Endothelial cell of umbilical vein (primary cell): Measurements from ENCODE around the gene USP7.

Source experiments
- EZH2 ChIP-seq: IDR thresholded peaks from 2 replicates; pipeline ENCODE4 v1.6.1; 2012; ENCODE audit warnings: borderline replicate concordance, low read depth, mild to moderate bottlenecking, moderate library complexity, low read length, inconsistent platforms; ENCODE audit not compliant: severe bottlenecking
- POLR2AphosphoS5 ChIP-seq: IDR thresholded peaks from 2 replicates; pipeline ENCODE4 v1.6.1; 2012; ENCODE audit warnings: low read depth, mild to moderate bottlenecking, control low read depth, low read length, moderate library complexity; ENCODE audit not compliant: insufficient read depth
- TF ChIP-seq, protein P1 (sequence below), 2 donors: IDR thresholded peaks; 1 replicate in 1 of 2; 2 replicates in 1 of 2; pipeline ENCODE4 v1.5.1; 2011; ENCODE audit warnings: low read length in 2 of 2, mild to moderate bottlenecking in 2 of 2, moderate library complexity in 2 of 2, control low read depth in 1 of 2, inconsistent platforms in 1 of 2, low read depth in 1 of 2; ENCODE audit not compliant: insufficient read depth in 1 of 2; ENCODE audit errors: extremely low read depth in 1 of 2

DNA sequence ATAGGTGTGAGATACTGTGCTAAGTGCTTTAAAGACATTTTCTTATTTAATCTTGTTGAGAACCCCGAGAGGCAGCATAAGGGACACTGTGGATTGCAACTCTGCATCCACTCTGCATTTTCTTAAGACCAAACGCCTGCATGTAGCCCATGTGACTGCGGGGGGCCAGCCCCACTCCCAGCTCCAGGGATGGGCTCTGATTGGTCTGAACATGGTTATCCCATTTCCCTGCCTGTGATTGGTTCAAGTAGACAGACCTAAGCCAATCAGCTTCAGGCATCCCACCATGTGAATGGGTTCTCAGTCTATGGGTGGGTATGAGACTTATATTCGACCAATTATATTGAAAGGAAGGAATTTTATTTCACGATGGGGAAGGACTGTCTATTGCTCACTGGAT is 33.2 kb upstream of the USP7 start:
- TF ChIP-seq POLR2AphosphoS5 (no peak), EZH2 (no peak)
- TF ChIP-seq, protein P1, sequence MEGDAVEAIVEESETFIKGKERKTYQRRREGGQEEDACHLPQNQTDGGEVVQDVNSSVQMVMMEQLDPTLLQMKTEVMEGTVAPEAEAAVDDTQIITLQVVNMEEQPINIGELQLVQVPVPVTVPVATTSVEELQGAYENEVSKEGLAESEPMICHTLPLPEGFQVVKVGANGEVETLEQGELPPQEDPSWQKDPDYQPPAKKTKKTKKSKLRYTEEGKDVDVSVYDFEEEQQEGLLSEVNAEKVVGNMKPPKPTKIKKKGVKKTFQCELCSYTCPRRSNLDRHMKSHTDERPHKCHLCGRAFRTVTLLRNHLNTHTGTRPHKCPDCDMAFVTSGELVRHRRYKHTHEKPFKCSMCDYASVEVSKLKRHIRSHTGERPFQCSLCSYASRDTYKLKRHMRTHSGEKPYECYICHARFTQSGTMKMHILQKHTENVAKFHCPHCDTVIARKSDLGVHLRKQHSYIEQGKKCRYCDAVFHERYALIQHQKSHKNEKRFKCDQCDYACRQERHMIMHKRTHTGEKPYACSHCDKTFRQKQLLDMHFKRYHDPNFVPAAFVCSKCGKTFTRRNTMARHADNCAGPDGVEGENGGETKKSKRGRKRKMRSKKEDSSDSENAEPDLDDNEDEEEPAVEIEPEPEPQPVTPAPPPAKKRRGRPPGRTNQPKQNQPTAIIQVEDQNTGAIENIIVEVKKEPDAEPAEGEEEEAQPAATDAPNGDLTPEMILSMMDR (IDR thresholded peaks at IDR 0.05; ENCODE audit: extremely low read depth in 1 of 2, insufficient read depth in 1 of 2, low read depth in 1 of 2, low read length in 2 of 2), result no peak
